ENCODE measurements around the gene HEMK1. TPM values are rescaled to one million over a fixed set of nuclear protein-coding genes. Genes with fewer than 3 reads are reported as not detected.

HEMK1 gene
- total and polyA plus RNA-seq, 2 of the 4 experiments (the other 2 are of a cell fraction) = 17.2 to 20.8 TPM

DNA sequence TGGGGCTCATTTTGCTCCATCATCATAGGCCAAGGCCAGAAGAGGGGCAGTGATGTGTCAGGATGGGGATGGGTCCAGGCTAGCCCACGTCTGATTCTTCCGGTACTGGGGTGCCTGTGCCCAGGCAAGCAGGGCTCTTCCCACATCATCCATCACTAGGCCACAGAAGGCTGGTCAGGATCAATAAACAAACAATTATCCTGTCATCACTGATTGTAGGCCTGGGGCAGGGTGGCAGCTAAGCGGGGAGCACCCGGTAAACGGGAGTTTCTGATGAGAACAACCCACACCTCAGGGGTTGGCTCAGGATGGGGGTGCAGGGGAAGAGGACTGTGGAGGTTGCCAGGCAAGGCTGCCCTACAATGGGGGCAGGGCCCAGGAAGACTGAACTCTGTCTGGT is 47.8 kb upstream of the HEMK1 start:
- Histone ChIP-seq H3K18ac (ENCODE audit: low read depth, low read length) (no peak overlapping the region), H3K14ac (replicated peaks; ENCODE audit: low read depth, low read length) (no peak overlapping the region), H4K20me1 (ENCODE audit: insufficient read depth, low read length) (no peaks in the 10 kb centered on the region), H3K9ac (ENCODE audit: low read depth, low read length) (no peak overlapping the region), H3K4me1 (ENCODE audit: control insufficient read depth, insufficient read depth, low read length) (no peaks in the 10 kb centered on the region), H3K36me3 (ENCODE audit: control insufficient read depth, insufficient read depth, low read length) (no peaks in the 10 kb centered on the region), H3K4me2 (ENCODE audit: low read depth, low read length) (no peak overlapping the region), H2BK5ac (ENCODE audit: low read depth, low read length, poor library complexity, severe bottlenecking) (no peak overlapping the region), H2AK9ac (replicated peaks; ENCODE audit: low read depth, low read length, poor library complexity) (no peak overlapping the region), H2AK5ac (ENCODE audit: low read depth, low read length) (no peak overlapping the region), H3K56ac (ENCODE audit: extremely low read depth, insufficient read depth, low read length) (no peak overlapping the region), H4K8ac (ENCODE audit: low read depth in 2 of 2, low read length in 2 of 2) (no peak overlapping the region), H2BK15ac (ENCODE audit: low read depth, low read length) (no peak overlapping the region), H3K27ac (ENCODE audit: insufficient read depth, low read length) (no peak overlapping the region), H3K79me1 (ENCODE audit: low read depth in 1 of 2, low read length in 2 of 2) (no peaks in the 10 kb centered on the region), H3K9me1 (ENCODE audit: insufficient read depth, low read length) (no peaks in the 10 kb centered on the region), H2AFZ (replicated peaks; ENCODE audit: low read length, poor library complexity) (no peak overlapping the region), H3K9me3 (ENCODE audit: control insufficient read depth, insufficient read depth, low read length) (no peaks in the 10 kb centered on the region), H3K23ac (ENCODE audit: low read depth, low read length) (no peak overlapping the region), H3K4ac (ENCODE audit: low read depth, low read length) (no peak overlapping the region), H2BK20ac (ENCODE audit: low read depth, low read length) (no peak overlapping the region), H3K4me3 (ENCODE audit: insufficient read depth, low read depth, low read length) (no peak overlapping the region), H2BK120ac (ENCODE audit: low read depth, low read length) (no peak overlapping the region), H4K5ac (ENCODE audit: low read depth, low read length) (no peak overlapping the region), H3K27me3 (ENCODE audit: control insufficient read depth, insufficient read depth, low read length) (peaks cover 59% of the 10 kb centered on the region), H4K91ac (ENCODE audit: insufficient read depth, low read depth, low read length) (no peak overlapping the region)
- no CpG with 5 or more reads among the region's 5 CpGs for WGBS, 2 experiments (ENCODE audit: extremely low coverage in 2 of 2, insufficient read length in 1 of 2)
- dilution Hi-C loops (cut with HindIII; ENCODE audit: low sequenced_read_pairs, unreplicated experiment) = no loop called here
- in situ Hi-C loops (cut with MboI; ENCODE audit: low sequenced_read_pairs) = no loop called here
- BruUV-seq (replicated peaks) = no TSS peak
- POLR2A ChIA-PET (ENCODE audit: unreplicated experiment) = no interaction called here
- intact Hi-C loops (cut with micrococcal nuclease) = no loop called here
- DNase-seq (no peak), ATAC-seq (ENCODE audit: low read depth) (no peak)
- CTCF ChIA-PET = no interaction called here
- TF ChIP-seq BHLHE40 (IDR thresholded peaks at IDR 0.05; ENCODE audit: low read depth, low read length) (no peak), CHD1 (IDR thresholded peaks at IDR 0.05; ENCODE audit: low read depth, low read length) (no peak), POLR2A (IDR thresholded peaks at IDR 0.05; ENCODE audit: low read depth, low read length) (no peak), MXI1 (IDR thresholded peaks at IDR 0.05; ENCODE audit: borderline replicate concordance, low read depth, low read length) (no peak), FOS (IDR thresholded peaks at IDR 0.05; ENCODE audit: low read depth, low read length) (no peak), NFE2L2 (IDR thresholded peaks at IDR 0.05; ENCODE audit: low read depth, low read length) (no peak), CEBPB (IDR thresholded peaks at IDR 0.05; ENCODE audit: low read depth, low read length) (no peak), MAFK (IDR thresholded peaks at IDR 0.05; ENCODE audit: low read depth, low read length) (no peak), RFX5 (IDR thresholded peaks at IDR 0.05; ENCODE audit: low read depth, low read length) (no peak), RAD21 (IDR thresholded peaks at IDR 0.05; ENCODE audit: low read length) (no peak), MAZ (IDR thresholded peaks at IDR 0.05; ENCODE audit: borderline replicate concordance, low read depth, low read length) (no peak), SMC3 (IDR thresholded peaks at IDR 0.05; ENCODE audit: low read depth, low read length) (no peak), RCOR1 (IDR thresholded peaks at IDR 0.05; ENCODE audit: insufficient replicate concordance, low read length) (no peak)
- TF ChIP-seq, protein P1, sequence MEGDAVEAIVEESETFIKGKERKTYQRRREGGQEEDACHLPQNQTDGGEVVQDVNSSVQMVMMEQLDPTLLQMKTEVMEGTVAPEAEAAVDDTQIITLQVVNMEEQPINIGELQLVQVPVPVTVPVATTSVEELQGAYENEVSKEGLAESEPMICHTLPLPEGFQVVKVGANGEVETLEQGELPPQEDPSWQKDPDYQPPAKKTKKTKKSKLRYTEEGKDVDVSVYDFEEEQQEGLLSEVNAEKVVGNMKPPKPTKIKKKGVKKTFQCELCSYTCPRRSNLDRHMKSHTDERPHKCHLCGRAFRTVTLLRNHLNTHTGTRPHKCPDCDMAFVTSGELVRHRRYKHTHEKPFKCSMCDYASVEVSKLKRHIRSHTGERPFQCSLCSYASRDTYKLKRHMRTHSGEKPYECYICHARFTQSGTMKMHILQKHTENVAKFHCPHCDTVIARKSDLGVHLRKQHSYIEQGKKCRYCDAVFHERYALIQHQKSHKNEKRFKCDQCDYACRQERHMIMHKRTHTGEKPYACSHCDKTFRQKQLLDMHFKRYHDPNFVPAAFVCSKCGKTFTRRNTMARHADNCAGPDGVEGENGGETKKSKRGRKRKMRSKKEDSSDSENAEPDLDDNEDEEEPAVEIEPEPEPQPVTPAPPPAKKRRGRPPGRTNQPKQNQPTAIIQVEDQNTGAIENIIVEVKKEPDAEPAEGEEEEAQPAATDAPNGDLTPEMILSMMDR (conservative IDR thresholded peaks at IDR 0.05; ENCODE audit: low read depth, low read length) = no peak
- TF ChIP-seq, protein P2, sequence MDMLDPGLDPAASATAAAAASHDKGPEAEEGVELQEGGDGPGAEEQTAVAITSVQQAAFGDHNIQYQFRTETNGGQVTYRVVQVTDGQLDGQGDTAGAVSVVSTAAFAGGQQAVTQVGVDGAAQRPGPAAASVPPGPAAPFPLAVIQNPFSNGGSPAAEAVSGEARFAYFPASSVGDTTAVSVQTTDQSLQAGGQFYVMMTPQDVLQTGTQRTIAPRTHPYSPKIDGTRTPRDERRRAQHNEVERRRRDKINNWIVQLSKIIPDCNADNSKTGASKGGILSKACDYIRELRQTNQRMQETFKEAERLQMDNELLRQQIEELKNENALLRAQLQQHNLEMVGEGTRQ (IDR thresholded peaks at IDR 0.05; ENCODE audit: low read depth, low read length) = no peak
- TF ChIP-seq, protein P3, sequence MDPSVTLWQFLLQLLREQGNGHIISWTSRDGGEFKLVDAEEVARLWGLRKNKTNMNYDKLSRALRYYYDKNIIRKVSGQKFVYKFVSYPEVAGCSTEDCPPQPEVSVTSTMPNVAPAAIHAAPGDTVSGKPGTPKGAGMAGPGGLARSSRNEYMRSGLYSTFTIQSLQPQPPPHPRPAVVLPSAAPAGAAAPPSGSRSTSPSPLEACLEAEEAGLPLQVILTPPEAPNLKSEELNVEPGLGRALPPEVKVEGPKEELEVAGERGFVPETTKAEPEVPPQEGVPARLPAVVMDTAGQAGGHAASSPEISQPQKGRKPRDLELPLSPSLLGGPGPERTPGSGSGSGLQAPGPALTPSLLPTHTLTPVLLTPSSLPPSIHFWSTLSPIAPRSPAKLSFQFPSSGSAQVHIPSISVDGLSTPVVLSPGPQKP (IDR thresholded peaks at IDR 0.05; ENCODE audit: borderline replicate concordance, low read depth, low read length) = no peak
